Measurements from ENCODE around the gene UXS1. TPM values are rescaled to one million over a fixed set of nuclear protein-coding genes. Genes with fewer than 3 reads are reported as not detected.

Gene UXS1
- total RNA-seq, 1 donor from 2014 or later = 35.6 TPM

DNA sequence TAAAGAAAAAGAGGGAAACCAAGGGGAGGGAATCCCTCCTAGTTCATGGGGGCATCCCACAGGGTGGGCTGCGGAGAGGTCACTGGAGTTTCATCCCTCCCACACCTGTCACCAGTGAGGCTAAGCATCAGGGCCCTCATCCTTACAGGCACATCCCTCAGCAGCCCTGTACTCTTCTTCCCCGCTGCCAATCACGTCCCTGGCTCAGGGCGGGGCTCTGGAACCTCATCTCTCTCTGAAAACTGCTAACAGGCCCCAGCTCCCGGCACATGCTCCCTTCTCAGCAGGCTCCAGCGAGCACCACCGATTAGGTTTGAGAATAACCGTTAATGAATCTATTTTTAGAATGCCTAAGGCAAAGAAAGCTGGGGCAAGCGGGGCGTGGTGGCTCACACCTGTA, 13.0 kb downstream of the UXS1 start:
- Histone ChIP-seq H3K27me3 (no peaks in the 10 kb centered on the region), H3K27ac (no peak overlapping the region), H3K4me3 (no peak overlapping the region), H3K9me3 (no peaks in the 10 kb centered on the region), H3K36me3 (no peaks in the 10 kb centered on the region), H3K4me1 (peaks cover 23% of the 10 kb centered on the region)
- TF ChIP-seq POLR2A (IDR thresholded peaks at IDR 0.05) (no peak), POLR2AphosphoS5 (IDR thresholded peaks at IDR 0.05; ENCODE audit: insufficient read depth in 1 of 2, low read depth in 1 of 2) (no peak)
- TF ChIP-seq, protein P1, sequence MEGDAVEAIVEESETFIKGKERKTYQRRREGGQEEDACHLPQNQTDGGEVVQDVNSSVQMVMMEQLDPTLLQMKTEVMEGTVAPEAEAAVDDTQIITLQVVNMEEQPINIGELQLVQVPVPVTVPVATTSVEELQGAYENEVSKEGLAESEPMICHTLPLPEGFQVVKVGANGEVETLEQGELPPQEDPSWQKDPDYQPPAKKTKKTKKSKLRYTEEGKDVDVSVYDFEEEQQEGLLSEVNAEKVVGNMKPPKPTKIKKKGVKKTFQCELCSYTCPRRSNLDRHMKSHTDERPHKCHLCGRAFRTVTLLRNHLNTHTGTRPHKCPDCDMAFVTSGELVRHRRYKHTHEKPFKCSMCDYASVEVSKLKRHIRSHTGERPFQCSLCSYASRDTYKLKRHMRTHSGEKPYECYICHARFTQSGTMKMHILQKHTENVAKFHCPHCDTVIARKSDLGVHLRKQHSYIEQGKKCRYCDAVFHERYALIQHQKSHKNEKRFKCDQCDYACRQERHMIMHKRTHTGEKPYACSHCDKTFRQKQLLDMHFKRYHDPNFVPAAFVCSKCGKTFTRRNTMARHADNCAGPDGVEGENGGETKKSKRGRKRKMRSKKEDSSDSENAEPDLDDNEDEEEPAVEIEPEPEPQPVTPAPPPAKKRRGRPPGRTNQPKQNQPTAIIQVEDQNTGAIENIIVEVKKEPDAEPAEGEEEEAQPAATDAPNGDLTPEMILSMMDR (IDR thresholded peaks at IDR 0.05) = no peak
- DNase-seq (ENCODE audit: extremely low spot score in 2 of 2) = no peak
- intact Hi-C loops (cut with DNase I) = no loop called here

DNA sequence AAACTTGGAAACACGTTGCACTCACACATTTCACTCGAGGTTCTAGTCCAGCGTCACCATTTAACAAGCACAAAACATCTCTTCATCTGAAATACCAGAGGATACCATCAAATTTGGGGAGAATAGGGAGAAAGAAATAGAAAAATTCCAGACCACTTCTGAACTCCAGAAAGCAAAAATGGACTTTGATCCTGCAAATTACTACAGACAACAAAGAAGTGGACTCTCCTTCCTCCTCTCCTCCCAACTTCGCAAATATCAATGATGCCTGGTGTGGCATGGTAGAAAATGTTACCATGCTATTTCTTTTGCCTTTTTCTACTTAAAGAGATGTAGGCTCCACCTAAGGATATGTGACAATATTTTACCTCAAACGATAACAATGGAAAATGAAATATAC, 13.5 kb downstream of the UXS1 start:
- no peak for TF ChIP-seq POLR2A (IDR thresholded peaks at IDR 0.05)
- TF ChIP-seq POLR2AphosphoS5 (IDR thresholded peaks at IDR 0.05; ENCODE audit: insufficient read depth in 1 of 2, low read depth in 1 of 2) = no peak
- TF ChIP-seq, protein P1 (IDR thresholded peaks at IDR 0.05) = no peak
- H3K9me3 ChIP-seq = no peaks in the 10 kb centered on the region
- H3K27me3 ChIP-seq = no peaks in the 10 kb centered on the region
- no peaks in the 10 kb centered on the region for H3K36me3 ChIP-seq
- DNase-seq (ENCODE audit: extremely low spot score in 2 of 2) = no peak
- intact Hi-C loops (cut with DNase I) = no loop called here
- H3K4me3 ChIP-seq = no peak overlapping the region
- peaks cover 23% of the 10 kb centered on the region for H3K4me1 ChIP-seq
- no peak overlapping the region for H3K27ac ChIP-seq

DNA sequence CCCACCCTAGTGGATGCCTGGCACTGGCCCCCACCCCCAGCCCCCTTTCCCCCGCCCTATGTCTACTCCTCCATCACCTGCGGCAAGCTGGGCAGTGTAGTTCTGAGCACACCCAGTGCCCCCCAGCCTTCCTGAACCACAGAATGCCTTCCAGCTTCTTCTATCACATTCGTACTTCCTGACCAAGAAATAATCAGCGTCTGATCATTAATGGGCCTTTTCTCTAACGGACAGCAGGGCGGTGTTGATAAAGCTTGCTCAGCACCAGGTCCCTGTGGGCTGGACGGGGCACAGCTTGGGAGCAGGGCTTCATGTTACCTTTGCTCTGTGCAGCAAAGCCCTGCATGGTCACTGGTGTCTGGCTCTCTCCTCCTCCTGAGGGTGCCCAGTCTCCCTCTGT, 15.4 kb downstream of the UXS1 start:
- intact Hi-C loops (cut with DNase I) = no loop called here
- no peak for DNase-seq (ENCODE audit: extremely low spot score in 2 of 2)
- no peaks in the 10 kb centered on the region for H3K9me3 ChIP-seq

DNA sequence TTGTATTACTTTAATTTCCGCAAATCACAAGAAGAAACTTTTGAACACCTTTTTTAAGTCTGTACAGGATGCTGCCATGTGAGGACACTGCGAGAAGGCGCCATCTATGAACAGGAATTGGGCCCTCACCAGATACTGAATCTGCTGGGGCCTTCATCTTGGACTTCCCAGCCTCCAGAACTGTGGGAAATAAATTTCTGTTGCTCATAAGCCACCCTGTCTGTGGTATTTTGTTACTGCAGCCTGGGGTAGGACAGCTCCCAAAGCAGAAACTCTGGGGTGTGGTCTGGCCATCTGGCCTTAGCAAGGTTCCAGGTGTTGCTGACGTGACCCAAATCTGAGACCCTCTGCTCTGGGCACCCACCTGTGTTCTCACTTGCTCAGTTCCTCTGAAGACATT, 16.5 kb downstream of the UXS1 start:
- H3K4me1 ChIP-seq = peaks cover 22% of the 10 kb centered on the region
- no peak overlapping the region for H3K4me3 ChIP-seq
- TF ChIP-seq POLR2AphosphoS5 (IDR thresholded peaks at IDR 0.05; ENCODE audit: insufficient read depth in 1 of 2, low read depth in 1 of 2) (no peak), POLR2A (IDR thresholded peaks at IDR 0.05) (no peak)
- TF ChIP-seq, protein P1 (IDR thresholded peaks at IDR 0.05) = no peak
- H3K27ac ChIP-seq = no peak overlapping the region
- no peaks in the 10 kb centered on the region for H3K27me3 ChIP-seq
- intact Hi-C loops (cut with DNase I) = no loop called here
- no peaks in the 10 kb centered on the region for H3K9me3 ChIP-seq
- H3K36me3 ChIP-seq = no peaks in the 10 kb centered on the region
- no peak for DNase-seq (ENCODE audit: extremely low spot score in 2 of 2)

More for the DNA sequence above, 15.4 kb downstream of the UXS1 start:
- no peak overlapping the region for H3K4me3 ChIP-seq
- peaks cover 32% of the 10 kb centered on the region for H3K4me1 ChIP-seq
- no peaks in the 10 kb centered on the region for H3K36me3 ChIP-seq
- no peak overlapping the region for H3K27ac ChIP-seq
- TF ChIP-seq, protein P1 (IDR thresholded peaks at IDR 0.05) = no peak
- H3K27me3 ChIP-seq = no peaks in the 10 kb centered on the region

DNA sequence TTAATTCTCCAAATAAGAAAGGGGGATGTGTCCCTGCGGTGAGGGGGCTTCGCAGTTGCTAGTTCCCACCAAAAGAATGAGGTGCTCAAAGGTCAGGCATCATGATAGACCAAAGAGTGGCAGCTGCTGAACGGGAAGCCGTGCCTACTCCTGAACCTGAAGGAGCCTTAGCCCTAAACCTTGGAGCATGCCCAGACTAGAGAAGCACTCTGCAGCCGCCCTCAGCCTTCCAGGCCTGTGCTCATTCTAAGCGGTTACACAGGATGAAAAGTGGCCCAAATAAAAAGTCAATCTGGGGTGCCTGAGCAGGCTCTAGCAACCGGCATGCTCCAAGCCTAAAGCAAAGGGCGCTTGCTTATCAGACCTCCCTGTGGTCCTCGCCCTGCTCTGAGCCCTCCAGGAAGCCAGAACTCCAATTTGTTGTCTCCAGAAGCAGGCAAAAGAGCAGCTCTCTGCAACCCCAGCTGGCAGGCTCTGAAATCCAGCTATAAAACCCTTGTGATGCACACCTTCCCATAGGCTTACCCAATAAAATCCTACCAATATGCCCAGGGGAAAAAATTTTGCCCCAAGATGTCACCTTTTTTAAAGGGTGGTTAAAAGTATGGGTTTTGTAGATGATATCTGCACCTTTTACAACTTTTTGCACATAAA, 17.5 kb downstream of the UXS1 start:
- TF ChIP-seq, protein P1 (IDR thresholded peaks at IDR 0.05) = no peak
- TF ChIP-seq POLR2A (IDR thresholded peaks at IDR 0.05) (no peak), POLR2AphosphoS5 (IDR thresholded peaks at IDR 0.05; ENCODE audit: insufficient read depth in 1 of 2, low read depth in 1 of 2) (no peak)
- Histone ChIP-seq H3K36me3 (no peaks in the 10 kb centered on the region), H3K27me3 (no peaks in the 10 kb centered on the region), H3K4me1 (peaks cover 15% of the 10 kb centered on the region), H3K9me3 (no peaks in the 10 kb centered on the region), H3K4me3 (no peak overlapping the region), H3K27ac (no peak overlapping the region)
- intact Hi-C loops (cut with DNase I) = no loop called here
- no peak for DNase-seq (ENCODE audit: extremely low spot score in 2 of 2)
